ENCODE results near the gene ALDH1L2. TPM values are rescaled to one million over a fixed set of nuclear protein-coding genes. Genes with fewer than 3 reads are reported as not detected.

Gene ALDH1L2
- total and polyA plus RNA-seq, 2 experiments from 2014 or later = 6.5 to 16.2 TPM

- peaks cover 22% of the 10 kb centered on the region for H3K4me1 ChIP-seq (ENCODE audit: insufficient read depth)
- no peaks in the 10 kb centered on the region for H3K27me3 ChIP-seq
- H2AFZ ChIP-seq = peak within 1 kb of the TSS; percentile 72
- under 1% methylated on average over 84 of the region's 85 CpGs for WGBS (ENCODE audit: low lambda C conversion rate, missing lambda C conversion rate)
- TF ChIP-seq EZH2phosphoT487 (IDR thresholded peaks at IDR 0.05; ENCODE audit: low read depth, severe bottlenecking, unreplicated experiment) (no peak), EZH2 (IDR thresholded peaks at IDR 0.05; ENCODE audit: borderline replicate concordance) (no peak), CTCF (IDR thresholded peaks at IDR 0.05; ENCODE audit: poor library complexity) (no peak)
- H3K4me3 ChIP-seq = peak within 1 kb of the TSS; percentile 46
- peaks cover 31% of the 10 kb centered on the region for H4K20me1 ChIP-seq (ENCODE audit: insufficient read depth, poor library complexity, severe bottlenecking)
- H3K4me2 ChIP-seq = peak within 1 kb of the TSS; percentile 79
- peaks cover 45% of the 10 kb centered on the region for H3K79me2 ChIP-seq
- peak; percentile 97 for DNase-seq (ENCODE audit: low spot score)
- H3K27ac ChIP-seq = peak within 1 kb of the TSS; percentile 96
- no peaks in the 10 kb centered on the region for H3K9me2 ChIP-seq (replicated peaks; ENCODE audit: insufficient read depth)
- no peaks in the 10 kb centered on the region for H3K36me3 ChIP-seq (replicated peaks; ENCODE audit: insufficient read depth, low read depth)
- H3K9me3 ChIP-seq (ENCODE audit: low read depth) = no peaks in the 10 kb centered on the region
These were observed 23.5 kb upstream of the ALDH1L2 start, which contains the start of gene WASHC4 for GRCh38 chr12:105107494-105108371. Gene WASHC4 (plus strand): TSS chr12:105107731. CDS start chr12:105107801, 70 bp downstream.

- Histone ChIP-seq H4K20me1 (ENCODE audit: insufficient read depth, poor library complexity, severe bottlenecking) (peaks cover 26% of the 10 kb centered on the region), H3K27me3 (no peaks in the 10 kb centered on the region), H3K79me2 (peaks cover 39% of the 10 kb centered on the region), H3K27ac (peak overlapping the region; percentile 76), H3K36me3 (replicated peaks; ENCODE audit: insufficient read depth, low read depth) (no peaks in the 10 kb centered on the region), H3K4me3 (peak overlapping the region; percentile 21), H3K9me2 (replicated peaks; ENCODE audit: insufficient read depth) (no peaks in the 10 kb centered on the region), H2AFZ (peak overlapping the region; percentile 55), H3K9me3 (ENCODE audit: low read depth) (no peaks in the 10 kb centered on the region), H3K4me1 (ENCODE audit: insufficient read depth) (peaks cover 22% of the 10 kb centered on the region), H3K4me2 (peak overlapping the region; percentile 74)
- no peak for DNase-seq (ENCODE audit: low spot score)
- TF ChIP-seq EZH2phosphoT487 (IDR thresholded peaks at IDR 0.05; ENCODE audit: low read depth, severe bottlenecking, unreplicated experiment) (no peak), CTCF (IDR thresholded peaks at IDR 0.05; ENCODE audit: poor library complexity) (no peak), EZH2 (IDR thresholded peaks at IDR 0.05; ENCODE audit: borderline replicate concordance) (no peak)
- WGBS (ENCODE audit: low lambda C conversion rate, missing lambda C conversion rate) = under 1% methylated on average over 15 of the region's 15 CpGs
These were observed 22.9 kb upstream of the ALDH1L2 start for GRCh38 chr12:105107171-105107493.

GRCh38 chr12:105106621-105107020 is 22.4 kb upstream of the ALDH1L2 start:
- H3K9me2 ChIP-seq (replicated peaks; ENCODE audit: insufficient read depth) = no peaks in the 10 kb centered on the region

More at GRCh38 chr12:105106621-105107020, 22.4 kb upstream of the ALDH1L2 start:
- no peak overlapping the region for H3K27ac ChIP-seq
- WGBS (ENCODE audit: low lambda C conversion rate, missing lambda C conversion rate) = 54% methylated on average over 7 of the region's 7 CpGs
- peaks cover 34% of the 10 kb centered on the region for H3K79me2 ChIP-seq
- no peak for DNase-seq (ENCODE audit: low spot score)
- H3K4me1 ChIP-seq (ENCODE audit: insufficient read depth) = peaks cover 21% of the 10 kb centered on the region
- peak overlapping the region; percentile 74 for H3K4me2 ChIP-seq
- H4K20me1 ChIP-seq (ENCODE audit: insufficient read depth, poor library complexity, severe bottlenecking) = peaks cover 25% of the 10 kb centered on the region
- TF ChIP-seq EZH2 (IDR thresholded peaks at IDR 0.05; ENCODE audit: borderline replicate concordance) (no peak), EZH2phosphoT487 (IDR thresholded peaks at IDR 0.05; ENCODE audit: low read depth, severe bottlenecking, unreplicated experiment) (no peak), CTCF (IDR thresholded peaks at IDR 0.05; ENCODE audit: poor library complexity) (no peak)
- peak overlapping the region; percentile 55 for H2AFZ ChIP-seq
- H3K27me3 ChIP-seq = no peaks in the 10 kb centered on the region
- H3K4me3 ChIP-seq = peak overlapping the region; percentile 21
- no peaks in the 10 kb centered on the region for H3K36me3 ChIP-seq (replicated peaks; ENCODE audit: insufficient read depth, low read depth)
- H3K9me3 ChIP-seq (ENCODE audit: low read depth) = no peaks in the 10 kb centered on the region
